ENCODE measurements around the gene PDCL3.
A peak's percentile ranks its signal among the peaks of the same experiment; 100 is the strongest.

The PDCL3 gene

GRCh38 chr2:100561191-100561590 is 1.6 kb upstream of the PDCL3 start:
- DNase-seq = no peak

DNA sequence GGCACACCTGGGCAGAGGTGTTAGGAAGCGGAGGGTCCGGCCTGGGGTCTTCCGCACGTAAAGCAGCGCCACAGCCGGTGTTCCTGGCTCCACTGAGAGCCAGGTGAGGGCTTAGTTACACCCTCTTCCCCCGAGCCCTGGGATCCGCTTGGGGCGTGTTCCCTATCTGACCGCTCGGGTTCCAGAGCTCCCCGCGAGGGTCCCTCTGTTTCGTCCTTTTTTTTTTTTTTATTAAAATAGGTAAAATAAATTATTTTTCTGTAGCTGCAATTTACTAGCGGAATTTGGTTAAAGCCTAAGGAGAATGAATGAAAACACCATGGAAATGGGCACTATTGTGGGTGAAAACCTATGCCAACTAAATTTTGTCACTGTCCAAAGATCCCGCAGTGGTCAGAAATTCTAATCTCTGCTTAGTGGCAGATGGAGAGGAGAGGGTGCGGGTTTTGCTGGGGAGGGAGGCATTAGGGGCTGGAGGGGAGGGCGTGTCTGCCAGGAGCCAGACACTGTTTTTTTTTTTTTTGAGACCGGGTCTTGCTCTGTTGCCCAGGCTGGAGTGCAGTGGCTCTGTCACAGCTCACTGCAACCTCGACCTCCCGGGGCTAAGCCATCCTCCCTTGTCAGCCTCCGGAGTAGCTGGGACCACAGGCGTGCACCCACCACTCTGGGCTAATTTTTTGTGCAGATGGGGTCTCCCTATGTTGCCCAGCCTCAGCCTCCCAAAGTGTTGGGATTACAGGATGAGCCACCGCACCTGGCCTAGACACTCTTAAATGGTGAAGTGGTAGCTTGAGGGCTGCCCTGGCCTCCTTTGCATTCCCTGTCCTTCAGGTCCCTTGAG is 834 bp downstream of the PDCL3 start:
- no peak for DNase-seq

GRCh38 chr2:100568989-100569388 is 6.2 kb downstream of the PDCL3 start:
- DNase-seq = no peak

DNA sequence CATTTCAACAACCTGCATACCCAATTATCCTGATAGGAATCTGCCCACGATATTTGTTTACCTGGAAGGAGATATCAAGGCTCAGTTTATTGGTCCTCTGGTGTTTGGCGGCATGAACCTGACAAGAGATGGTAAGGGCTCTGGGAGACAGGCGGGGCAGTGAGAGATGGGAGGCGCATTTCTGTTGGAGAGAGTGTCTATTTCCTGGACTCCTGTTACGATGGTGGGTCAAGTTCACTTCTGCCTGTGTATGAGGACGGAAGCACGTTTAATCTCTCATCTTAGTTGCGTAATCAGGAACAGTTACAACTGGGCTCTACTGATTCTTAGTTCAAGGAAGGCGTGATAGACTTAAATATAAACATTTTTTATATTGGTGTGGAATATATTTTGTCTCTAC is 8.9 kb downstream of the PDCL3 start:
- no peak for DNase-seq

DNA sequence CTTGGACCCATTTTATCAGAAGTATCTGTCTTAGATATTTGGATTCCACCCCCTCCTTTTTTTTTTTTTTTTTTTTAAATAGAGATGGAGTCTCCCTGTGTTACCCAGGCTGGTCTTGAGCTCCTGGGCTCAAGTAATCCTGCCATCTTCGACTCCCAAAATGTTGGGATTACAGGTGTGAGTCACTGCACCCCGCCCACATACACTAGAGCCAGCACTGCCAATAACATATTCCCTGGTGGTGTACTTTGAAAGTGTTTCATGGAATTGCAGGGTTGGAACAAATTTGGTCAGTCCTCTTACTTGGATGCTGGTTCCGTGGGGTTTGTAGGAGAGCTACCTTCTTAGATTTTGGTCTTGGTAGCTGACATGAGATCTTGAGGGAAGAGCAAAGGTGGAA is 15.0 kb downstream of the PDCL3 start:
- DNase-seq = no peak

DNA sequence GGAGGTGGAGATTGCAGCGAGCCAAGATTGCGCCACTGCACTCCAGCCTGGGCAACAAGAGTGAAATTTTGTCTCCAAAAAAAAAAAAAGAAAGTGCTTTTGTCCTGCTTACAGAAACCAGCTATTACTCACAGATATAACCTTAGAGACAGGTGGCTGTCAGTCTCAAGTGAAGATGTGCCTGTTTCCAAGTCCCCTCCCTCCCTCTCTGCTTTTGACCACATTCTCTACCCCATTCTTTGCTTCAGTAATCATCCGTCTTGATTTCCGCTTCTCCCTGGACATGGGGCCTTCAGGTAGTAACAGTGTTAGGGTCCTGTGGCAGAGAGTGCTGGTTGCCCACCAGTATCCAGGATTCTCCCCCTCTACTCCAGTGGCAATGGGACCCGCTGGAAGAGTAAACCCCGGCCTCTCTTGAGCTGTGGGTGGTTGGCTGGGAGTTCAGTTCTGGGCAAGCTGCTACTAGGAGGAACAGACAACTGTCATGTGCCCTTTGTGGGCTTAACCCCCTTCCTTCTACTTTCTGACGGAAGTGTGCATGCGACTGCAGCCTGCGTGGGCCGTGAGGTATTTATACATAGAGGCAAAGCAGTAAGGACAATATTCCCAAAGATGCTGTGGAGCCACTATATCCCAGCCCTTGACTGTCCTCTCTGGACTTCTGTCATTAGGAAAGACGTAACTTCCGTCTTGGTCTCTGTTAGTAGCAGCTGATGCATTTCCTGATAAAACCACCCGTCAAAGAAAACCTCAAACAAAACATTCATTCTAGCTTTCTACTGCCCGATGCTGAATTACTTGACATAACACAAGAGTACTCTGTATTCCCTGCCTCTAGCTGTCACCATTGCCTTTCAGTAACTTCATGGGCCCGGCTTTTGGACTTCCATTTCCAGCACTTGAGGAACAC is 17.8 kb downstream of the PDCL3 start:
- peak; percentile 67 for DNase-seq

DNA sequence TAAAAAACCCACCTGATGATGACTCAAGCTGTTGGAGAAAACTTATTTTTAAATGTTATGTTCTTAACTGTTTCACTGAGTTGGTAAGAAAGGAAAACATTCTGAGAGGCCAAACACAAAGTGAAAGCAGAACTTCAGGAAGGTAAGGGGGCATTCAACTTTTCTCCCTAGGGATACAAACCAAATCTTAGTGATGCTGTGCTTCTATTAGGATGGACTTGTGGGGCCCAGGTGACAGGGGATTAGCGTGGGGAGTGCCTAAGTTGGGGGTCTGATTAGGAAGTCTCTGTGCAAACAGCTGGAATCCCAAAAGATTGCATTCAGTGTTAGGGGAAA is 18.5 kb downstream of the PDCL3 start:
- no peak for DNase-seq

GRCh38 chr2:100584816-100585215 is 22.0 kb downstream of the PDCL3 start:
- DNase-seq = no peak

DNA sequence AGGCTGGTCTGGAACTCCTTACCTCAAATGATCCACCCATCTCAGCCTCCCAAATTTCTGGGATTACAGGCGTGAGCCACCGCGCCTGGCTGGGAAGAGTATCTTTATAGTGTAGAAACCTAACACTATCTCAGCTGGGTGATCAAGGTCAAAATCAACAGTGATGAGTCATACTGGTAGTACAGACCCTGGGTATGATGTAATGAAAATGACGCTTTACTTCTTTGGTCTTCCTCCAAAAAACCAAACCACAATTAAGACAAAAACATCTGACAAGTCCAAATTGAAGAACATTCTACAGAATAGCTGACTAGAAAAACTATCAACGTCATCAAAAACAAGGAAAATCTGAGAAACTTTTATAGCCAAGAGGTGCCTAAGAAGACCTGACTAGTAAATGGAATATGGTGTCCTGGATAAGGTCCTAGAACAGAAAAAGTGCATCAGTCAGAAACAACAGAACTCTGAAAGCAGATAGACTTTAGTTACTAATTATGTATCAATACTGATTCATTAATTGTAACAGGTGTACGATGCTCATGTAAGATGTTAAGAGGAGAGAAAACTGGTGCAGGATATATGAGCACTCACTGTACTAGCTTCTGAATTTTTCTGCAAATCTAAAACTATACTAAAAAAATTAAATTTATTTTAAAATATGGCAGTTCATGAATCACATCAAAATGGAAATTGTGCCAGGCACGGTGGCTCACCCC is 25.4 kb downstream of the PDCL3 start:
- DNase-seq = no peak

- DNase-seq = peak; percentile 25
Measured at GRCh38 chr2:100589527-100589926, 26.7 kb downstream of the PDCL3 start.

DNA sequence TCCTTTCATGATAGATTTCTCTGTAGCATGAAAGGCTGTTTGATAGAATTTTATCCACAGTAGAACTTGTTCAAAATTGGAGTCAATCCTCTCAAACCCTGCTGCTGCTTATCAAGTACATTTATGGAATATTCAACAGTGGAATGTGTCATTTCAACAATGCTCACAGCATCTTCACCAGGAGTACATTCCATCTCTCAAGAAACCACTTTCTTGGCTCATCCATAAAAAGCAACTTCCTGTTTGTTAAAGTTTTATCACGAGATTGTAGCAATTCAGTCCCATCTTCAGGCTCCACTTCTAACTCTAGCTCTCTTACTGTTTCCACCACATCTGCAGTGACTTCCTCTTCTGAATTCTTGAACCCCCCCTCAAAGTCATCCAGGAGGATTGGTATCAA is 29.4 kb downstream of the PDCL3 start:
- no peak for DNase-seq

- DNase-seq = no peak
Measured at GRCh38 chr2:100596465-100596864, 33.7 kb downstream of the PDCL3 start.

GRCh38 chr2:100599566-100599965 is 36.8 kb downstream of the PDCL3 start:
- DNase-seq = no peak

DNA sequence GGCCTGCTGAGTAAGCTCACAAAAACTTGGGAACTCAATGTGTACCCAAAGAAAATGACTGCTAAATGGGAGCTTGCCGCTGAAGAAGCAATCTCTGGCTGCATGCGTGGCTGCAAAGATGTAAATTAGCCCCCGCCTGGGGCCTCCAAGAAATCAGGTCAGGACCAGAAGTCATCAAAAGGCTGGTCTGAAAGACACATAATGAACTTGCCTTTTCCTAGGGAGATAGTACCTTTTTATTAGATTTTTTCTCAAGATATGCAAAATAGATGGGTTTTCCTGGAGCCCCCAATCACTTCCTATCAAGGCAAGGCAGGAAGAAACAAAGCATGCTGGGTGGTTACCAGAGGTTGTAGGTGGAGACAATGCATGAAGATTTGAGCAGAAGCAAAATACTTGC is 38.9 kb downstream of the PDCL3 start:
- no peak for DNase-seq

DNA sequence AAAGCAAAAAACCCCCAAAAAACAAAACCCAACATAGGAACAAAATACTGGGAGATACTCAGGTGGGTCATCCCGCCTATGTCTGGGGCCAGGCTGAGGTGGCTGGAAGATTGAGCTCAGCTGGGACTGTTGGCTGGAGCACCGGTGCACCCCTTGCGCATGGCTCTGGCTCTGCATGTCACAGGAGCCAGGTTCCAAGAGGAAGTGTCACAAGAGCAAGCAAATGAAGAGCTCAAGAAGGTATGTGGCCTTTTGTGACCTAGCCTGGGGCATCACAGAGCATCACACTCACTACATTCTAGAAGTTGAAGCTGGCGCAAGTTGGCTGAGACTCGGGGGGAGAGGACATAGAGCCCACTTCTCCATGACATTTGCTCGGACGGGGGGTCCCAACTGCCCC is 40.6 kb downstream of the PDCL3 start:
- no peak for DNase-seq

DNA sequence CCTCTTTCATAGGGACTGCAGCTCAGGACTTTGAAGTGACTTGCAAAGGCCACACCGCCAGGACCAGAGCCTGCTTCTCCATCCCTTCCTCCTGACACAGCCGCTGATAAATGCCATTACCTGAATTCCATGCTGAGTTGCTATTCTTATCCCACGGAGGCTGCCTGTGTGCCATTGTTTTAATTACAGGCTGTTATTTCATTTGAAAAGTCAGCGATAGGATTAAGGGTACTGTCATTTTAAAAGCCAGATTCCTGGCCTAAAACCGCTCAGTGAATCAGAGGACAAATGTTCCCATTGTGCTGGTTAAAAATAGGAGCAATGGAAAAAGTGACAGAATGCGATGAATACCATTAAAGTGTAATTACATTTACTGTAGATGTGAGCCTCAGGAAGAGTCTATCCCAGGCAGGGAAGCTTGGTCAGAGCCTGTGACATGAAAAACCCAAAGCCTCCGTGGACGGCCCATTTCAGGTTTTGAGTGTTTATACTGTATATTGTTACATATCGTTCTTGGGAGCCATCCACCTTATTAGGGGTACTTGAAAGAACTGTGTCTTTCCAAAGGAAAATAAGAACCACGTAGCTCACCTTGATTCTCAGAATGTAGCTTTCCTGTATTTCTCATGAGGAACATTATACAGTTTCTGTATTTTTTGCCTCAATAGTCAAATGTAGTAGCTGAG is 41.3 kb downstream of the PDCL3 start:
- DNase-seq = no peak

- DNase-seq = no peak
Measured at GRCh38 chr2:100606332-100606725, 43.5 kb downstream of the PDCL3 start.

DNA sequence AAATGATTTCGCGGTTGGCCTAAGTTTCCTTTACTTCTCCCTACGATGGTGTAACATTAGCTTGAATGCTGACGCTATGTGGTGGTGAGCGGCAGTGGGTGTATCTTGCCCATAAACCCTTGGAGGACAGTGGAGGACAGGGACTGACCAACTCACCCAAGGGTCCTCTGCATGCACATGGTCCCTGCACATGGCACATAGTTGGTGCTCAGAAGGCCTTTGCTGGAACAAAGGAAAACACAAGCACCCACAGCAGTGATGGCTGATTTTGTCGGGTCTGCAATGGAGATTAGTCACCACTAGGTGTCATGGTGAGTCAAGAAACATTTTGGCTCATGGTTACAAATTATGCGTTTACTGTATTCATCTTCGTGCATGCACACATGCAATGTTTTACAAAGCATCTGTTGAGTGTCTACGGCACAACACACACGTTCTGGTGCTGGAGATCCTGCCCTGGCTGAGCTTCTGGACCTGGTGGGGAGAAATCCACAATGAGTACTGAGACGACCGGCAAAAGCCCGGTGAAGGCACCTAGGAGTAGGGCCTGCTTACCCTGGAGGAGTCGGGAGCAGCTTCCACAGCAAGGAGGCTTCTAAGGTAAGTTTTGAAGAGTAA is 44.0 kb downstream of the PDCL3 start:
- DNase-seq = no peak

DNA sequence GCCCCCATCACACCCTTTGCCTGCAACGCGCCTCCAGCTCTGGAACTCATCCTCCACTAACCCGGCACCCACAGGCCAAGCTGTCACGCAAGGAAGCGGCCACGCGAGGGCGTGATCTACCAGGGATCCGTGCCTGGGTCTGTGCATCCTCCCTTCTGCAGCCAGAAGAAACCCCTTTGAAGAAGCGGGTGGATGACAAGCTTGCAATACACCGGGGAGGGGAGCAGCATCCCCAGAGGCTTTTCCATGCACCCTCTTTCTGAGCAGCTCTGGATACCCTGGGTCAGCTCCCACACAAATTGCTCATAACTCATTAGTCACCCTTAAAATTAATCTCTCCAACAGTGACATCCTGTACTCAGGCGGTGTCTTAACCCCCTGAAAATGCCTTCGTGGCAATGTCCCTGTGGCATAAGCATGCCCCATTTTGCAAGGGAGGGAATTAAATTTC is 47.6 kb downstream of the PDCL3 start:
- peak; percentile 53 for DNase-seq

DNA sequence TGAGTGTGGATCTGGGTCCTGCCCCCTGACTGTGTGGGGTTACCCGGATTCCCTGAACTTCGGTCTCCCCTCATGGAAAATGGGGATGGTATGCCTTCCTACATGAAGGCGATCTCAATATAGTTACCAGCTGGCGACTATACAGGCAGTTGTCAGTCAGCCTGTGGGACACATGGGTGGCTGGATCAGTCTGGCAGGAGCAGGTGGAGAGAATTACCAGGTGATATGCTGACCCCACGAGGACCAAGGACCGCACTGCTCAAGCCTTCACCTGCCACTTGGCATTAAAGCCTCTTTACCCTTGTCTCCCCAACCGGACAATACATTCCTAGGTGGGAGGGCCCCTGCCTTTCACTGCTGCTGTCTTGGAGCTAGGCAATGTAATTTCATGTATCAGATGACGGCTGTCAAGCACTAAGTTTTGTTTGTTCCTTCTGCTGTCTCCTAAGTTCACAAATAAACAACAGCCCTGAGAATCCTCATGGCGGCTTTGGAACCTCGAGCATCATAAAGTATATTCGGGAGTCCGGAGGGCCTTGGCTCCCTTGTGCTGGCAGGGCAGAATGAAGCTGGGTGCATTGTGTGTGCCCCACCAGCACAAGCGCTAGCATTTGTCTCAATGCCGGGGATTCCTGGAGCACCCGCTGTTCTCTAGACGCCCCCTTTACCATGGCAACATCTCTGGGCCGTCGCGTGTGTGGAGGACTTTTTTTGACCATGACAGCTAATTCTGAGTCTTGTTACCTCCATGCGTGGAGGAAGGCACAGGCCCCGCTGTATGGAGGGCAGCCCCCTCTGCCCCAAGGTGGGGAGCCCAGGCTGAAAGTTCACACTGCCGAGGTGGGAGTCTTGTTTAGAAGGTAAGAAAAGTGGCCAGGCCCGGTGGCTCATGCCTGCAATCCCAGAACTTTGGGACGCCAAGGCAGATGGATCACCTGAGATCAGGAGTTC is 48.6 kb downstream of the PDCL3 start:
- no peak for DNase-seq

GRCh38 chr2:100612388-100613000 is 49.7 kb downstream of the PDCL3 start:
- no peak for DNase-seq
